Thoracic aorta (tissue), 2 donors: ENCODE results near the gene PROM1. TPM values are rescaled to one million over a fixed set of nuclear protein-coding genes. Genes with fewer than 3 reads are reported as not detected.
A peak's percentile ranks its signal among the peaks of the same experiment; 100 is the strongest.

Source experiments
- ATAC-seq: fragments of 150-250 bp; one replicate; pipeline ENCODE4 v1.8.0; 2017; ENCODE audit warnings: low read depth; ENCODE audit not compliant: insufficient number of reproducible peaks, low FRiP score
- DNase-seq: peaks from one replicate; pipeline ENCODE4 v3.0.0-alpha.2; 2020; ENCODE audit warnings: low spot score
- H3K27ac ChIP-seq, 2 donors: fragments of 200-600 bp; sonication (generic); 1 replicate in 1 of 2; 2 replicates in 1 of 2; pipeline ENCODE4 v1.5.1; 2016; ENCODE audit warnings: mild to moderate bottlenecking in 2 of 2, moderate library complexity in 2 of 2
- H3K27me3 ChIP-seq: fragments of 200-600 bp; sonication (generic); replicated peaks from 2 replicates; pipeline ENCODE4 v1.6.0; 2016; ENCODE audit warnings: mild to moderate bottlenecking; ENCODE audit not compliant: insufficient read depth
- H3K36me3 ChIP-seq: fragments of 200-600 bp; sonication (generic); one replicate; pipeline ENCODE4 v1.5.1; 2016
- H3K4me1 ChIP-seq, 2 donors: fragments of 200-600 bp; sonication (generic); 1 replicate in 1 of 2; 2 replicates in 1 of 2; pipeline versions ENCODE4 v1.5.1 to v1.6.0; 2016; ENCODE audit warnings: low read depth in 2 of 2, mild to moderate bottlenecking in 1 of 2; ENCODE audit not compliant: control insufficient read depth in 1 of 2
- H3K4me3 ChIP-seq: fragments of 200-600 bp; sonication (generic); 2 replicates; pipeline ENCODE4 v1.5.1; 2016; ENCODE audit warnings: mild to moderate bottlenecking
- H3K9me3 ChIP-seq: fragments of 200-600 bp; sonication (generic); 2 replicates; pipeline ENCODE4 v1.5.1; 2016
- CTCF ChIP-seq: fragments of 200-600 bp; sonication (generic); IDR thresholded peaks from one replicate; pipeline ENCODE4 v1.5.1; 2019; ENCODE audit warnings: antibody characterized with exemption
- total RNA-seq, 2 donors: library from RNA; depleted of rRNA; stranded (reverse); fragments of >200 nt; gene quantifications; one replicate each; pipeline versions ENCODE4 v1.1.0 to v1.2.3, GENCODE V29; 2016

Gene PROM1
- total RNA-seq, 2 donors from 2014 or later, result 3.2 to 7.1 TPM

GRCh38 chr4:16021804-16022560 lies 61.8 kb downstream of the PROM1 start:
- ATAC-seq, result no peak
- no peaks in the 10 kb centered on the region for H3K27me3 ChIP-seq
- peaks cover 0 to 41% of the 10 kb centered on the region in 2 donors for H3K4me1 ChIP-seq
- no peak for TF ChIP-seq CTCF
- no peaks in the 10 kb centered on the region for H3K9me3 ChIP-seq
- no peaks in the 10 kb centered on the region for H3K36me3 ChIP-seq
- no peak for DNase-seq
- no peak overlapping the region for H3K4me3 ChIP-seq
- H3K27ac ChIP-seq, result no peak overlapping the region

DNA sequence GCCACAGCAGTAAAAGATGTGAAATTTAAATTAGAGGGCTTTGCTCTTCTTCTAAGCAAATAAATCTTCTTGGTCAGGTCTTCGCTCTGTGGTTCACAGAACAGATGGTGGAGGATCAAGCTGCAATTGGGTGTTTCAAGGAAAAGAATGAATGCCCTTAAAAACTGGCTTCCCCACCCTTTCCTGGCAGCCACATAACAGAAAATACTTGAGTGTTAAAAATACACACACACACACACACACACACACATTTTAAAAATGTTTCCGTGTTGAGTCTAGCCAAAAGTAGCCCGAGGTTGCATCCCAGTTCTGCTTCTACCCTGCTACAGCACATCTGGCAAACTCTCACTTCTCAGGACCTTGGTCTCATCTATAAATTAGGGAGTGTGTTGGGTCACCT lies 64.2 kb downstream of the PROM1 start:
- no peaks in the 10 kb centered on the region for H3K27me3 ChIP-seq
- H3K9me3 ChIP-seq, result no peaks in the 10 kb centered on the region
- DNase-seq (no peak), ATAC-seq (no peak)
- no peak overlapping the region for H3K4me3 ChIP-seq
- TF ChIP-seq CTCF, result no peak
- H3K27ac ChIP-seq, result no peak overlapping the region
- H3K36me3 ChIP-seq, result no peaks in the 10 kb centered on the region
- peaks cover 0 to 32% of the 10 kb centered on the region in 2 donors for H3K4me1 ChIP-seq

- TF ChIP-seq CTCF, result no peak
- H3K36me3 ChIP-seq, result no peaks in the 10 kb centered on the region
- no peaks in the 10 kb centered on the region for H3K9me3 ChIP-seq
- H3K27ac ChIP-seq, result no peak overlapping the region
- peaks cover 0 to 28% of the 10 kb centered on the region in 2 donors for H3K4me1 ChIP-seq
- no peaks in the 10 kb centered on the region for H3K27me3 ChIP-seq
- no peak for DNase-seq
- no peak overlapping the region for H3K4me3 ChIP-seq
- no peak for ATAC-seq
Observed at GRCh38 chr4:16018841-16019240, 65.0 kb downstream of the PROM1 start.

GRCh38 chr4:16018061-16018676 lies 65.7 kb downstream of the PROM1 start:
- Histone ChIP-seq H3K4me1 (peaks cover 0 to 25% of the 10 kb centered on the region in 2 donors), H3K36me3 (no peaks in the 10 kb centered on the region), H3K9me3 (no peaks in the 10 kb centered on the region), H3K27me3 (no peaks in the 10 kb centered on the region), H3K27ac (no peak overlapping the region), H3K4me3 (no peak overlapping the region)
- TF ChIP-seq CTCF, result no peak
- ATAC-seq, result peak; percentile 38
- no peak for DNase-seq

DNA sequence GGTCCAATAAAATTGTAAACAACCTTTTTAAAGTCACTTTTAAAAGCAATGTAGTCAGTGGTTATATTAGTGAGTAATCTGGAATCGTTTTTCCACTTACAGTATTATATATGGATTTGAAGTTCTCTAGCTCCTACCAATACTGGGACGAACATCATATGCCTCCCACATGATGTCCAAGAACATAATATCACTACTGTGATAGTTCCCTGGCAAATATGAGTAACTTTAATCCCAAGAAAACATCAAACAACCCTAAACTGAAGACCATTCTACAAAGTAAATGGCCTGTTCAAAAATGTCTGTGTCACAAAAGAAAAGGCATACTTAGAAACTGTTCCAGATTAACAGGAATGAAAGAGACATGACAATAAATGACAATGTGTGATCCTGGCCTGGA lies 67.3 kb downstream of the PROM1 start:
- Histone ChIP-seq H3K4me3 (no peak overlapping the region), H3K4me1 (peaks cover 0 to 25% of the 10 kb centered on the region in 2 donors), H3K36me3 (no peaks in the 10 kb centered on the region), H3K9me3 (no peaks in the 10 kb centered on the region), H3K27ac (no peak overlapping the region), H3K27me3 (no peaks in the 10 kb centered on the region)
- no peak for DNase-seq
- TF ChIP-seq CTCF, result no peak
- no peak for ATAC-seq
